HL-60 (cell line): ENCODE data around the gene STX8.

Experiments used
- GABPA ChIP-seq: IDR thresholded peaks from 2 replicates; pipeline ENCODE4 v1.6.1; 2012; ENCODE audit warnings: low read depth
- POLR2AphosphoS5 ChIP-seq: IDR thresholded peaks from 2 replicates; pipeline ENCODE4 v1.6.1; 2012; ENCODE audit warnings: low read depth
- TF ChIP-seq, protein P1 (sequence below): IDR thresholded peaks from one replicate; pipeline ENCODE4 v1.5.1; 2011; ENCODE audit warnings: low read length, control low read depth, inconsistent platforms; ENCODE audit not compliant: insufficient read depth
- TF ChIP-seq, protein P2 (sequence below): IDR thresholded peaks from 2 replicates; pipeline ENCODE4 v1.6.1; 2012; ENCODE audit warnings: low read depth; ENCODE audit not compliant: insufficient replicate concordance

GRCh38 chr17:9224485-9224884, 351.1 kb downstream of the STX8 start:
- TF ChIP-seq, protein P1, sequence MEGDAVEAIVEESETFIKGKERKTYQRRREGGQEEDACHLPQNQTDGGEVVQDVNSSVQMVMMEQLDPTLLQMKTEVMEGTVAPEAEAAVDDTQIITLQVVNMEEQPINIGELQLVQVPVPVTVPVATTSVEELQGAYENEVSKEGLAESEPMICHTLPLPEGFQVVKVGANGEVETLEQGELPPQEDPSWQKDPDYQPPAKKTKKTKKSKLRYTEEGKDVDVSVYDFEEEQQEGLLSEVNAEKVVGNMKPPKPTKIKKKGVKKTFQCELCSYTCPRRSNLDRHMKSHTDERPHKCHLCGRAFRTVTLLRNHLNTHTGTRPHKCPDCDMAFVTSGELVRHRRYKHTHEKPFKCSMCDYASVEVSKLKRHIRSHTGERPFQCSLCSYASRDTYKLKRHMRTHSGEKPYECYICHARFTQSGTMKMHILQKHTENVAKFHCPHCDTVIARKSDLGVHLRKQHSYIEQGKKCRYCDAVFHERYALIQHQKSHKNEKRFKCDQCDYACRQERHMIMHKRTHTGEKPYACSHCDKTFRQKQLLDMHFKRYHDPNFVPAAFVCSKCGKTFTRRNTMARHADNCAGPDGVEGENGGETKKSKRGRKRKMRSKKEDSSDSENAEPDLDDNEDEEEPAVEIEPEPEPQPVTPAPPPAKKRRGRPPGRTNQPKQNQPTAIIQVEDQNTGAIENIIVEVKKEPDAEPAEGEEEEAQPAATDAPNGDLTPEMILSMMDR, result no peak
- TF ChIP-seq POLR2AphosphoS5, result no peak
- TF ChIP-seq, protein P2, sequence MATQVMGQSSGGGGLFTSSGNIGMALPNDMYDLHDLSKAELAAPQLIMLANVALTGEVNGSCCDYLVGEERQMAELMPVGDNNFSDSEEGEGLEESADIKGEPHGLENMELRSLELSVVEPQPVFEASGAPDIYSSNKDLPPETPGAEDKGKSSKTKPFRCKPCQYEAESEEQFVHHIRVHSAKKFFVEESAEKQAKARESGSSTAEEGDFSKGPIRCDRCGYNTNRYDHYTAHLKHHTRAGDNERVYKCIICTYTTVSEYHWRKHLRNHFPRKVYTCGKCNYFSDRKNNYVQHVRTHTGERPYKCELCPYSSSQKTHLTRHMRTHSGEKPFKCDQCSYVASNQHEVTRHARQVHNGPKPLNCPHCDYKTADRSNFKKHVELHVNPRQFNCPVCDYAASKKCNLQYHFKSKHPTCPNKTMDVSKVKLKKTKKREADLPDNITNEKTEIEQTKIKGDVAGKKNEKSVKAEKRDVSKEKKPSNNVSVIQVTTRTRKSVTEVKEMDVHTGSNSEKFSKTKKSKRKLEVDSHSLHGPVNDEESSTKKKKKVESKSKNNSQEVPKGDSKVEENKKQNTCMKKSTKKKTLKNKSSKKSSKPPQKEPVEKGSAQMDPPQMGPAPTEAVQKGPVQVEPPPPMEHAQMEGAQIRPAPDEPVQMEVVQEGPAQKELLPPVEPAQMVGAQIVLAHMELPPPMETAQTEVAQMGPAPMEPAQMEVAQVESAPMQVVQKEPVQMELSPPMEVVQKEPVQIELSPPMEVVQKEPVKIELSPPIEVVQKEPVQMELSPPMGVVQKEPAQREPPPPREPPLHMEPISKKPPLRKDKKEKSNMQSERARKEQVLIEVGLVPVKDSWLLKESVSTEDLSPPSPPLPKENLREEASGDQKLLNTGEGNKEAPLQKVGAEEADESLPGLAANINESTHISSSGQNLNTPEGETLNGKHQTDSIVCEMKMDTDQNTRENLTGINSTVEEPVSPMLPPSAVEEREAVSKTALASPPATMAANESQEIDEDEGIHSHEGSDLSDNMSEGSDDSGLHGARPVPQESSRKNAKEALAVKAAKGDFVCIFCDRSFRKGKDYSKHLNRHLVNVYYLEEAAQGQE, result no peak
- TF ChIP-seq GABPA, result no peak
